ENCODE measurements around the gene CD244.

The CD244 gene

DNA sequence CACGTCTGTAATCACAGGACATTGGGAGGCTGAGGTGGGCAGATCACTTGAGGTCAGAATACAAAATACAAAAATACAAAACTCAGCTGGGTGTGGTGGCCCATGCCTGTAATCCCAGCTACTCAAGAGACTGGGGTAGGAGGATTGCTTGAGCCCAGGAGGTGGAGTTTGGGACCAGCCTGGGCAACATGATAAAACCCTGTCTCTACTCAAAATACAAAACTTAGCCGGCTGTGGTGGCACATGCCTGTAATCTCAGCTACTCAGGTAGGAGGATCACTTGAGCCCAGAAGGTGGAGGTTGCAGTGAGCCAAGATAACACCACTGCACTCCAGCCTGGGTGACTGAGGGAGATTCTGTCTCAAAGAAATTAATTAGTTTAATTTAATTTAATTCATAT, 28.8 kb upstream of the CD244 start:
- H3K4me1 ChIP-seq (ENCODE audit: low read depth, poor library complexity, severe bottlenecking), result no peaks in the 10 kb centered on the region
- no peak overlapping the region for H2AFZ ChIP-seq (ENCODE audit: low read depth)
- H3K27me3 ChIP-seq (ENCODE audit: insufficient read depth, low read depth), result no peaks in the 10 kb centered on the region
- H3K4me2 ChIP-seq, result no peak overlapping the region
- no peak overlapping the region for H3K27ac ChIP-seq
- TF ChIP-seq CTCF (conservative IDR thresholded peaks at IDR 0.05; ENCODE audit: low read depth, low read length), result no peak
- no peak overlapping the region for H3K9ac ChIP-seq
- no peaks in the 10 kb centered on the region for H3K36me3 ChIP-seq (ENCODE audit: insufficient read depth)
- no peaks in the 10 kb centered on the region for H4K20me1 ChIP-seq (ENCODE audit: insufficient read depth)
- H3K79me2 ChIP-seq (ENCODE audit: insufficient read depth, low read depth), result no peaks in the 10 kb centered on the region
- H3K4me3 ChIP-seq (IDR thresholded peaks at IDR 0.05; ENCODE audit: insufficient read depth, low read depth, low read length), result no peak overlapping the region

DNA sequence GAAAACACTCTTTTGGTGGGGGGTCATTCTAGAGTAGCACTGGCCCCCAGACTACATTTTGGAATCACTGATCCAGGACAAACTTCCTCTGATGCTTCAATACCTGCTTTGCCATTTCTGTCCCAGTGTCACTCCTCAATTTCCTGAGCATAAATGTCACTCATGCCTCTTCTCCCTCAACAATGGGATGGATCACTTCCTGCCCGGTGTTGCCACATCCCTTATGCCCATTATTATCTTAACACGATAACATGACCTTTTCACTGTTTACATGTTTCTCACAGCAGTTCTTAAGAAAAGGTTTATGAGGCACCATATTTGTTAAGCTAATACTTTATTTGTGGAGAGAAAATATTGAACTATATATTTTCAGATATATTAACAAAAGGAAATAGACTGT, 26.2 kb upstream of the CD244 start:
- Histone ChIP-seq H3K4me3 (IDR thresholded peaks at IDR 0.05; ENCODE audit: insufficient read depth, low read depth, low read length) (no peak overlapping the region), H3K9ac (no peak overlapping the region), H3K79me2 (ENCODE audit: insufficient read depth, low read depth) (no peaks in the 10 kb centered on the region), H3K27me3 (ENCODE audit: insufficient read depth, low read depth) (no peaks in the 10 kb centered on the region), H3K36me3 (ENCODE audit: insufficient read depth) (no peaks in the 10 kb centered on the region), H3K27ac (no peak overlapping the region), H3K4me1 (ENCODE audit: low read depth, poor library complexity, severe bottlenecking) (no peaks in the 10 kb centered on the region), H2AFZ (ENCODE audit: low read depth) (no peak overlapping the region), H3K4me2 (no peak overlapping the region), H4K20me1 (ENCODE audit: insufficient read depth) (no peaks in the 10 kb centered on the region)
- TF ChIP-seq CTCF (conservative IDR thresholded peaks at IDR 0.05; ENCODE audit: low read depth, low read length), result no peak

- Histone ChIP-seq H3K4me2 (no peak overlapping the region), H3K4me1 (ENCODE audit: low read depth, poor library complexity, severe bottlenecking) (no peaks in the 10 kb centered on the region), H3K9ac (no peak overlapping the region), H3K27me3 (ENCODE audit: insufficient read depth, low read depth) (no peaks in the 10 kb centered on the region), H3K79me2 (ENCODE audit: insufficient read depth, low read depth) (no peaks in the 10 kb centered on the region), H4K20me1 (ENCODE audit: insufficient read depth) (no peaks in the 10 kb centered on the region), H3K27ac (no peak overlapping the region), H3K4me3 (IDR thresholded peaks at IDR 0.05; ENCODE audit: insufficient read depth, low read depth, low read length) (no peak overlapping the region), H2AFZ (ENCODE audit: low read depth) (no peak overlapping the region), H3K36me3 (ENCODE audit: insufficient read depth) (no peaks in the 10 kb centered on the region)
- no peak for TF ChIP-seq CTCF (conservative IDR thresholded peaks at IDR 0.05; ENCODE audit: low read depth, low read length)
Measured at GRCh38 chr1:160887071-160887470, 24.4 kb upstream of the CD244 start.

DNA sequence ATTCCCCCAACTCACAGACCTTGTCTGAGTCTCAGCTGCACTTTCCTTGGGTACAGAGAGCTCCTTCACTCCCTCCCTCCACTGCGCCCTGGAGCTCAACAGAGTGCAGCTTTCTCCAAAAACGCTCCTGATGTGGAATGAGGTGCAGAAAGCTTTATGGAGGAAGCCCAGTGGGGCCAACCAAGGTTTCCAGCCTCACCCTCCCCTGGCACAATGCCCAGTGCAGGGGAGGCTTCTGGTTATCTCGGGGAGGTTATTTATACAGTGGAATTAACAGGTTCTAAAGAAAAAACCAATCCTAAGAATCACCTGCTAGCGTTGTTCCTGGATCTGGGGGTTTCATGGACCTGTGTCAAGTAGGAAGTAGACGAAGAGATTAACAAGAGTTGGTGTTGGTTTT, 22.4 kb upstream of the CD244 start, which contains the start of gene ITLN1:
ITLN1 (minus strand) TSS at position 139 of the 400 bp plus-strand sequence. CDS start 303 bp downstream, outside the sequence.
- Histone ChIP-seq H3K4me2 (no peak within 1 kb of the TSS), H3K9ac (no peak within 1 kb of the TSS), H2AFZ (ENCODE audit: low read depth) (peak within 1 kb of the TSS; percentile 5; the same call in 1 of the 2 replicates)

More for the DNA sequence above, 22.4 kb upstream of the CD244 start, which contains the start of gene ITLN1:
- Histone ChIP-seq H3K27me3 (ENCODE audit: insufficient read depth, low read depth) (no peaks in the 10 kb centered on the region), H4K20me1 (ENCODE audit: insufficient read depth) (no peaks in the 10 kb centered on the region), H3K4me1 (ENCODE audit: low read depth, poor library complexity, severe bottlenecking) (no peaks in the 10 kb centered on the region), H3K36me3 (ENCODE audit: insufficient read depth) (no peaks in the 10 kb centered on the region), H3K27ac (no peak within 1 kb of the TSS), H3K4me3 (IDR thresholded peaks at IDR 0.05; ENCODE audit: insufficient read depth, low read depth, low read length) (no peak within 1 kb of the TSS), H3K79me2 (ENCODE audit: insufficient read depth, low read depth) (no peaks in the 10 kb centered on the region)
- no peak for TF ChIP-seq CTCF (conservative IDR thresholded peaks at IDR 0.05; ENCODE audit: low read depth, low read length)

Data from KMS-11 (cell line).